ENCODE measurements around the gene STAU1.

Gene STAU1

DNA sequence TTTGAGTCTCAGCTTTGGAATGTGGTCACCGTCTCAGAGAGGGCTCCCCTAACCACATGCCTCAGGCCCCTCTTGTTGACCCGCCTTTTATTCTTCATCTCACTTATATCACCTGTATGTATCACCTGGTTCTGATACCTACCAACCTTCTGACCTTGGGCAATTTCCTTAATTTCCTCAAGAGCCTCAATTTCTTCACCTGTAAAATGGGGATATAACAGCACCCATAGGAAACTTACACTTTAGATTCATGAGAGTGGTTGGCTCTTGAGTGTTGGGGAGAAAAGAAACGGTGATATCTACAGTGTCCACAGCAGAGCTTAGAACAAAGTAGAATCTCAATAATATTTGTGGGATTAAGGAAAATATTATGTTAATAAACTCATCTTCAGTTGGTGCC lies 27.1 kb upstream of the STAU1 start:
- TF ChIP-seq, protein P1, sequence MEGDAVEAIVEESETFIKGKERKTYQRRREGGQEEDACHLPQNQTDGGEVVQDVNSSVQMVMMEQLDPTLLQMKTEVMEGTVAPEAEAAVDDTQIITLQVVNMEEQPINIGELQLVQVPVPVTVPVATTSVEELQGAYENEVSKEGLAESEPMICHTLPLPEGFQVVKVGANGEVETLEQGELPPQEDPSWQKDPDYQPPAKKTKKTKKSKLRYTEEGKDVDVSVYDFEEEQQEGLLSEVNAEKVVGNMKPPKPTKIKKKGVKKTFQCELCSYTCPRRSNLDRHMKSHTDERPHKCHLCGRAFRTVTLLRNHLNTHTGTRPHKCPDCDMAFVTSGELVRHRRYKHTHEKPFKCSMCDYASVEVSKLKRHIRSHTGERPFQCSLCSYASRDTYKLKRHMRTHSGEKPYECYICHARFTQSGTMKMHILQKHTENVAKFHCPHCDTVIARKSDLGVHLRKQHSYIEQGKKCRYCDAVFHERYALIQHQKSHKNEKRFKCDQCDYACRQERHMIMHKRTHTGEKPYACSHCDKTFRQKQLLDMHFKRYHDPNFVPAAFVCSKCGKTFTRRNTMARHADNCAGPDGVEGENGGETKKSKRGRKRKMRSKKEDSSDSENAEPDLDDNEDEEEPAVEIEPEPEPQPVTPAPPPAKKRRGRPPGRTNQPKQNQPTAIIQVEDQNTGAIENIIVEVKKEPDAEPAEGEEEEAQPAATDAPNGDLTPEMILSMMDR (IDR thresholded peaks at IDR 0.05), result no peak

DNA sequence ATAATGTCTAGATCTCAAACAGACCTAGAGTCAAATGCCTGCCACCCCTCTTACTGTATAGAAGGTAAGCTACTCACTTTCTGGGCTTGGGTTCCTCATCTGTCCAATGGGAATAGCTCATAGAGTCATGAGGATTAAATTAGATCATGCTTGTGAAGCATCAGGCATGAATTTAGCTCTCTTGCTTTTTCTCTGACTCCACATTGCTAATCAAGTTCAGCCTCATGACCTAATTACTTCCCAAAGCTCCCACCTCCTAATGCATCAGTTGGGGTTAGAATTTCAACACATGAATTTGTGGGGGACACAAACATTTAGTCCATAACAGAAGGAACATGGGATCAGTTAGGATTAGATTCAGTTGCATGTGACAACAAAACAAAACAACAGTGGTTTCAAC lies 26.4 kb upstream of the STAU1 start:
- TF ChIP-seq, protein P1 (IDR thresholded peaks at IDR 0.05), result no peak

DNA sequence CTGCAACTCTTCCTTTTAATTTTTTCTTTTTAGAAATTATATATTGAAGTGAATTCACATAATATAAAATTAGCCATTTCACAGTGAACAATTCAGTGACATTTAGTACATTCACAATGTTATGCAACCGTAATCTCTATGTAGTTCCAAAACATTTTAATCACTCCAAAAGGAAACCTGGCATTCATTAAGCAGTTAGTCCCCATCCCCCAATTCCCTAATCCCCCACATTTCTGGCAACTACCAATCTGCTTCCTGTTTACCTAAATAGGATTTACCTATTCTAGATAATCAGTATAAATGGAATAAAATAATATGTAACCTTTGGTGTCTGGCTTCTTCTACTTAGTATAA lies 22.6 kb upstream of the STAU1 start:
- TF ChIP-seq, protein P1 (IDR thresholded peaks at IDR 0.05), result no peak

DNA sequence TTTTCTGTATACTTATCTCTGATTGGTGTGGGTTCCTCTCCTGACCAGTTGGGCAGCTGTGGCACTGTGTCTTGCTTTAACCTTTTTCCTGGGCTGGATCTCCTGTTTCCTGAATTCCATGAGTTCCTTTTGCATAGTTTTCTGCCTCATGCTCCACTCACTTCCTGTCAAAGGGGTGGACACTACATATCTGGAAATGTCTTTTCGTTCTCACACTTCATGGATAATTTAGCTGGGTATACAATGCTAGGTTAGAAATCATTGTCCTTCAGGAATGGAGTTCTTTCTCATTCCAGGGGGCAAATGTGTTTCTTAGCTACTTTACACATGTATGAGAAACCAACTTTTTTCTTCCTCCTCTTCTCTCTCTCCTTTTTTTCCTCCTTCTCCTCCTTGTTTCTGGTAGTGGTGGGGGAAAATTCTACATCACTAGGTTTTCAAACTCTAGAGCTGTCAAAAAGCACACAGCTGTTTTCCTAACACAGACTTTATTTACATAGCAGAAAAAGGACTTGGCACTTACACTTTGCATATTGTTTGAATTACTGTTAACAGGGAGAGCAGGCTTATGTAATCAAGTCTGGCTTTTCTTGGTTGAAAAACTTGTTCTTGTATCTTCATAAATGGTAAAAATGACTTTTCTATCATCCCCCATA lies 22.1 kb upstream of the STAU1 start:
- TF ChIP-seq, protein P1 (IDR thresholded peaks at IDR 0.05), result no peak

DNA sequence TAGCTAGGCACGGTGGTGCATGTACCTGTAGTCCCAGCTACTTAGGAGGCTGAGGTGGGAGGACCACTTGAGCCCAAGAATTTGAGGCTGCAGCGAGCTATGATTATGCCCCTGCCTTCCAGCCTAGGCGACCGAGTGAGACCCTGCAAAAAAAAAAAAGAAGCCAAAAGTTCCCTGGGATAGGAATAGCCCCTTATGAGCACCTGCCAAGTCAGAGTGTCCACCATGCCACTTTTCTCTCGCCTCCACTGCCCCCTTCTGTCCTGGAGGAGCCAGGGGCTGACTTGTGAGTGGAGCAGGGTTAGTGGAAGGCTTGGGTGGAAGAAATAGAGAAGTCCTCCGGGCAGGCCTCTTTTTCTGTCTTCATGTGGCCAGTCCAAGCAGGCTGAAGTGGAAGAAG lies 18.9 kb upstream of the STAU1 start:
- TF ChIP-seq, protein P1 (IDR thresholded peaks at IDR 0.05), result no peak

DNA sequence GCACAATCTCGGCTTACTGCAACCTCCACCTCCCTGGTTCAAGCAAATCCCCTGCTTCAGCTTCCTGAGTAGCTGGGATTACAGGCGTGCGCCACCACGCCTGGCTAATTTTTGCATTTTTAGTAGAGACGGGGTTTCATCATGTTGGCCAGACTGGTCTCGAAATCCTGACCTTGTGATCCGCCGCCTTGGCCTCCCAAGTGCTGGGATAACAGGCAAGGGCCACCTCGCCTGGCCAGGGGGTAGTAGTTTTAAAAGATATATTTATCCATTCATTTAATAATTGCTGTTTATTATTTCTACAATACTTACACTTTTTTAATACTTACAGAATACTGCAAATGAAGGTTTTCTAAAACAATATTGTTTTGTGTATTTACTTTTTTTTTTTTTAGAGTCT lies 15.6 kb upstream of the STAU1 start:
- TF ChIP-seq, protein P1 (IDR thresholded peaks at IDR 0.05), result no peak

DNA sequence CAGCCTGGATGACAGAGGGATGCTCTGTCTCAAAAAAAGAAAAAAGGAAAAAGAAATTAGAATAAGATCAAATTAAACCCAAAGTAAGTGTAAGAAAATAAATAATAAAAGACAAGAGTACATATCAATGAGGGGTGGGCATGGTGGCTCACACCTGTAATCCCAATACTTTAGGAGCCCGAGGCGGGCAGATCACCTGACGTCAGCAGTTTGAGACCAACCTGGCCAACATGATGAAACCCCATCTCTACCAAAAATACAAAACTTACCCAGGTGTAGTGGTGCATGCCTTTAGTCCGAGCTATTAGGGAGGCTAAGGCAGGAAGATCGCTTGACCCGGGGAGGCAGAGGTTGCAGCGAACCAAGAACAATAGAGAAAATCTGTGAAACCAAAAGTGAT lies 14.9 kb upstream of the STAU1 start:
- TF ChIP-seq, protein P1 (IDR thresholded peaks at IDR 0.05), result no peak

DNA sequence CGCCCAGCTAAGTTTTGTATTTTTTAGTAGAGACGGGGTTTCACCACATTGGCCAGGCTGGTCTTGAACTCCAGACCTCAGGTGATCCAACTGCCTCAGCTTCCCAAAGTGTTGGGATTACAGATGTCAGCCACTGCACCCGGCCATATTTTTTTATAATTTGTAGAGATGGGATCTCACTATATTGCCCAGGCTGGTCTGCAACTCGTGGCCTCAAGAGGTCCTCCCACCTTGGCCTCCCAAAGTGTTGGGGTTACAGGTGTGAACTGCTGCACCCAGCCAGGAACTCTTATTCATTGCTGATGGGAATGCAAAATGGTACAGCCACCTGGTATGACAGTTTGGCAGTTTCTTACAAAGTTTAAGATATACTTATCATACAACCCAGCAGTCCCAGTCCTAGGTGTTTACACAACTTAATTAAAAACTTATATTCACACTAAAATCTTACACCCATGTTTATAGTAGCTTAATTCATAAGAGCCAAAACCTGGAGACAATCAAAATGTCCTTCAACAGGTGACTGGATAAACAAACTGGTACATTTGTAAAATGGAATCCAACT lies 11.7 kb upstream of the STAU1 start:
- TF ChIP-seq, protein P1 (IDR thresholded peaks at IDR 0.05), result no peak
